ENCODE results near the gene PDCD6IP.

GRCh38 chr3:33881156-33882064, 83.0 kb downstream of the PDCD6IP start:
- TF ChIP-seq SUZ12 (IDR thresholded peaks at IDR 0.05; ENCODE audit: extremely low read depth, insufficient read depth, insufficient read length) (no peak), YY1 (IDR thresholded peaks at IDR 0.05; ENCODE audit: insufficient read depth, insufficient read length) (no peak), ZNF274 (IDR thresholded peaks at IDR 0.05; ENCODE audit: low read depth, low read length) (no peak)

Measured in NT2/D1 (cell line).